ENCODE data around the gene FOXD2. TPM values are rescaled to one million over a fixed set of nuclear protein-coding genes. Genes with fewer than 3 reads are reported as not detected.

Gene FOXD2
- total and polyA plus RNA-seq, 2 donors (not counting 1 experiment from before 2014, with no cell fraction given), result 0.24 to 0.37 TPM

DNA sequence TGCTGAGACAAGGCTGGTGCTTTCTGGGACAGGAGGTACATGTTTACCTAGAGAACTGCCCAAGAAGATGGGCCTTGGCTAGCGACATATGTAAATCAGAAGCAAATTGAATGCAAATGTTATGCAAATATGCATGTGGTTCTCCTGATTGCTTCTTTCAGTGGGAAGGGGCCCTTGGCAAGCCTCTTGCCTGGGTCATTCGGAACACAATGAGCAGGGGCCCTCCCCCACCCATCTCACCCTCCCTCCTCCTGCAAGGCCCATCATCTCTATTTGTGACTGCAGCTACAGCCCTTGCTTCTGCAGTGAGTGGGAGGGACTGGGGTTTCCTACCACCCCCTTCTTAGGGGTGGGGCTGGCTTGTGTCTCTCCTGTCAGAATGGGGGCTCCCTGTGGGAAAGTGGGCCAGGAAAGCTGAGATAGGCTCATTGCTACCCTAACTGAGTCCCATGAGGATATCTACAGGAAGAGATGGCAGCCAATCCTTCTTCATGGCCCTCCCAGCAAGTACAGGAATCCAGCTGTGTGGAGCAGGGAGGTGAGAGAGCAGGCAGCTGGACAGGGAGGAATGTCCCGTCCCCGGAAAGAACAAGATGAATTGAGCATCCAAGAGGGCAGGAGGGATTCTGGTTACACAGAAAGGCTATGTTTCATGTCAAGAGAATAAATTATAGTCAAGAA, 31.0 kb downstream of the FOXD2 start:
- WGBS (ENCODE audit: insufficient coverage), result 100% methylated on average over 2 of the region's 4 CpGs

DNA sequence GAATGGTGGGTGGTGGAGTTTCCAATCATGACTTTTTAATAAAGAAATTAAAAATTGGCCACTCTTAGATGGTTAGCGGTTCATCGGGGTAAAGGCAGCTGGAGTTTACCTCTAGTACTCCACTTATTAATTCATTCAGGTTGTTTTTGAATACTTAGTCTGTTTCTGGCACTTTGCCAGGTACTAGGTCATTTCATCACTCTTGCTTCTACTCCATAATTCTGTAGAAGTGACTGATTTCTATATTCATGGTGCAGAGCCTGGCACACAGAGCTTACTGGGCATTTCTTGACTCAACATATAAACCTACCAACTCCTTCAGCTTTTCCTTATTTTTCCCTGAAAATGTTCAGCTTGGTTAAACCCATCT, 31.5 kb downstream of the FOXD2 start:
- intact Hi-C loops (cut with micrococcal nuclease), result no loop called here
- no peaks in the 10 kb centered on the region for H3K4me1 Mint-ChIP-seq
- H3K4me1 ChIP-seq (ENCODE audit: control insufficient read depth in 2 of 2, insufficient read depth in 2 of 2, low read length in 2 of 2), result no peaks in the 10 kb centered on the region
- no peak overlapping the region for H3K4me2 ChIP-seq (replicated peaks; ENCODE audit: low read depth, low read length, poor library complexity, severe bottlenecking)
- no peak overlapping the region for H3K9ac ChIP-seq (ENCODE audit: low read length)
- H3K27me3 Mint-ChIP-seq, result peaks cover 30% of the 10 kb centered on the region
- DNase-seq, result no peak
- ChIA-PET POLR2A (no interaction called here), CTCF (no interaction called here)
- no peak overlapping the region for H3K27ac ChIP-seq (ENCODE audit: low read length in 2 of 2)
- no peaks in the 10 kb centered on the region for H3K79me2 ChIP-seq (ENCODE audit: control insufficient read depth, insufficient read depth, low read length)
- no peak for ATAC-seq (ENCODE audit: low read depth)
- peaks cover 0 to 5% (median 0%) of the 10 kb centered on the region in 3 donors for H3K9me3 ChIP-seq (ENCODE audit: control extremely low read depth in 1 of 3, control insufficient read depth in 2 of 3, insufficient read depth in 1 of 3, low read length in 2 of 3)
- no peaks in the 10 kb centered on the region for H3K9me3 Mint-ChIP-seq (ENCODE audit: insufficient read depth)
- no peak overlapping the region for H3K4me3 Mint-ChIP-seq
- no peak for TF ChIP-seq EZH2 (IDR thresholded peaks at IDR 0.05; ENCODE audit: borderline replicate concordance, insufficient read depth, low read depth, low read length, poor library complexity, severe bottlenecking)
- TF ChIP-seq, protein P1, sequence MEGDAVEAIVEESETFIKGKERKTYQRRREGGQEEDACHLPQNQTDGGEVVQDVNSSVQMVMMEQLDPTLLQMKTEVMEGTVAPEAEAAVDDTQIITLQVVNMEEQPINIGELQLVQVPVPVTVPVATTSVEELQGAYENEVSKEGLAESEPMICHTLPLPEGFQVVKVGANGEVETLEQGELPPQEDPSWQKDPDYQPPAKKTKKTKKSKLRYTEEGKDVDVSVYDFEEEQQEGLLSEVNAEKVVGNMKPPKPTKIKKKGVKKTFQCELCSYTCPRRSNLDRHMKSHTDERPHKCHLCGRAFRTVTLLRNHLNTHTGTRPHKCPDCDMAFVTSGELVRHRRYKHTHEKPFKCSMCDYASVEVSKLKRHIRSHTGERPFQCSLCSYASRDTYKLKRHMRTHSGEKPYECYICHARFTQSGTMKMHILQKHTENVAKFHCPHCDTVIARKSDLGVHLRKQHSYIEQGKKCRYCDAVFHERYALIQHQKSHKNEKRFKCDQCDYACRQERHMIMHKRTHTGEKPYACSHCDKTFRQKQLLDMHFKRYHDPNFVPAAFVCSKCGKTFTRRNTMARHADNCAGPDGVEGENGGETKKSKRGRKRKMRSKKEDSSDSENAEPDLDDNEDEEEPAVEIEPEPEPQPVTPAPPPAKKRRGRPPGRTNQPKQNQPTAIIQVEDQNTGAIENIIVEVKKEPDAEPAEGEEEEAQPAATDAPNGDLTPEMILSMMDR (IDR thresholded peaks at IDR 0.05), result no peak
- WGBS (ENCODE audit: insufficient coverage), result no CpG with 5 or more reads among the region's 2 CpGs
- H3K36me3 ChIP-seq (replicated peaks in 1 of 2; ENCODE audit: control extremely low read depth in 1 of 2, control insufficient read depth in 1 of 2, extremely low read depth in 1 of 2, insufficient read depth in 2 of 2, low read length in 1 of 2), result no peaks in the 10 kb centered on the region
- no peak overlapping the region for H2AFZ ChIP-seq (ENCODE audit: insufficient read depth, low read depth, low read length, poor library complexity, severe bottlenecking)
- H3K27ac Mint-ChIP-seq, result no peak overlapping the region
- peaks cover 0 to 18% (median 6%) of the 10 kb centered on the region in 4 experiments for H3K27me3 ChIP-seq (replicated peaks in 1 of 4; ENCODE audit: control extremely low read depth in 1 of 4, control insufficient read depth in 3 of 4, insufficient read depth in 4 of 4, low read length in 3 of 4)
- H3K4me3 ChIP-seq (ENCODE audit: control extremely low read depth in 1 of 5, extremely low read depth in 1 of 5, insufficient read depth in 1 of 5, low read depth in 2 of 5, low read length in 4 of 5), result no peak overlapping the region
- no peaks in the 10 kb centered on the region for H4K20me1 ChIP-seq (ENCODE audit: control insufficient read depth, insufficient read depth, low read length, poor library complexity, severe bottlenecking)

More for the DNA sequence above, 31.0 kb downstream of the FOXD2 start:
- Histone ChIP-seq H3K27ac (ENCODE audit: low read length in 2 of 2) (no peak overlapping the region), H3K36me3 (replicated peaks in 1 of 2; ENCODE audit: control extremely low read depth in 1 of 2, control insufficient read depth in 1 of 2, extremely low read depth in 1 of 2, insufficient read depth in 2 of 2, low read length in 1 of 2) (no peaks in the 10 kb centered on the region), H3K27me3 (replicated peaks in 1 of 4; ENCODE audit: control extremely low read depth in 1 of 4, control insufficient read depth in 3 of 4, insufficient read depth in 4 of 4, low read length in 3 of 4) (peaks cover 0 to 18% (median 6%) of the 10 kb centered on the region in 4 experiments), H2AFZ (ENCODE audit: insufficient read depth, low read depth, low read length, poor library complexity, severe bottlenecking) (no peak overlapping the region), H4K20me1 (ENCODE audit: control insufficient read depth, insufficient read depth, low read length, poor library complexity, severe bottlenecking) (no peaks in the 10 kb centered on the region), H3K4me3 (ENCODE audit: control extremely low read depth in 1 of 5, extremely low read depth in 1 of 5, insufficient read depth in 1 of 5, low read depth in 2 of 5, low read length in 4 of 5) (no peak overlapping the region), H3K4me1 (ENCODE audit: control insufficient read depth in 2 of 2, insufficient read depth in 2 of 2, low read length in 2 of 2) (no peaks in the 10 kb centered on the region), H3K9ac (ENCODE audit: low read length) (no peak overlapping the region), H3K9me3 (ENCODE audit: control extremely low read depth in 1 of 3, control insufficient read depth in 2 of 3, insufficient read depth in 1 of 3, low read length in 2 of 3) (peaks cover 0 to 5% (median 0%) of the 10 kb centered on the region in 3 donors), H3K79me2 (ENCODE audit: control insufficient read depth, insufficient read depth, low read length) (no peaks in the 10 kb centered on the region), H3K4me2 (replicated peaks; ENCODE audit: low read depth, low read length, poor library complexity, severe bottlenecking) (no peak overlapping the region)
- no peak overlapping the region for H3K4me3 Mint-ChIP-seq
- H3K4me1 Mint-ChIP-seq, result no peaks in the 10 kb centered on the region
- no peak for ATAC-seq (ENCODE audit: low read depth)
- peaks cover 28% of the 10 kb centered on the region for H3K27me3 Mint-ChIP-seq
- ChIA-PET POLR2A (no interaction called here), CTCF (no interaction called here)
- TF ChIP-seq, protein P1 (IDR thresholded peaks at IDR 0.05), result no peak
- no peak for TF ChIP-seq EZH2 (IDR thresholded peaks at IDR 0.05; ENCODE audit: borderline replicate concordance, insufficient read depth, low read depth, low read length, poor library complexity, severe bottlenecking)
- no peak overlapping the region for H3K27ac Mint-ChIP-seq
- DNase-seq, result no peak
- intact Hi-C loops (cut with micrococcal nuclease), result no loop called here
- H3K9me3 Mint-ChIP-seq (ENCODE audit: insufficient read depth), result no peaks in the 10 kb centered on the region
